GM21529 (cell line): ENCODE data around the gene ASB6.

ENCODE experiments used
- ATAC-seq: cut with Tn5 transposase; IDR thresholded peaks from one replicate; pipeline ENCODE4 v1.9.1; 2021; ENCODE audit not compliant: unreplicated experiment

ASB6 gene, protein sequence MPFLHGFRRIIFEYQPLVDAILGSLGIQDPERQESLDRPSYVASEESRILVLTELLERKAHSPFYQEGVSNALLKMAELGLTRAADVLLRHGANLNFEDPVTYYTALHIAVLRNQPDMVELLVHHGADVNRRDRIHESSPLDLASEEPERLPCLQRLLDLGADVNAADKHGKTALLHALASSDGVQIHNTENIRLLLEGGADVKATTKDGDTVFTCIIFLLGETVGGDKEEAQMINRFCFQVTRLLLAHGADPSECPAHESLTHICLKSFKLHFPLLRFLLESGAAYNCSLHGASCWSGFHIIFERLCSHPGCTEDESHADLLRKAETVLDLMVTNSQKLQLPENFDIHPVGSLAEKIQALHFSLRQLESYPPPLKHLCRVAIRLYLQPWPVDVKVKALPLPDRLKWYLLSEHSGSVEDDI

GRCh38 chr9:129641750-129642585, at the start of gene ASB6:
TSS of gene ASB6 (minus strand) at chr9:129642151. CDS start at chr9:129641999, 152 bp downstream.
- peak; percentile 89 for ATAC-seq

GRCh38 chr9:129688285-129689043, 46.5 kb upstream of the ASB6 start:
- ATAC-seq, result no peak

DNA sequence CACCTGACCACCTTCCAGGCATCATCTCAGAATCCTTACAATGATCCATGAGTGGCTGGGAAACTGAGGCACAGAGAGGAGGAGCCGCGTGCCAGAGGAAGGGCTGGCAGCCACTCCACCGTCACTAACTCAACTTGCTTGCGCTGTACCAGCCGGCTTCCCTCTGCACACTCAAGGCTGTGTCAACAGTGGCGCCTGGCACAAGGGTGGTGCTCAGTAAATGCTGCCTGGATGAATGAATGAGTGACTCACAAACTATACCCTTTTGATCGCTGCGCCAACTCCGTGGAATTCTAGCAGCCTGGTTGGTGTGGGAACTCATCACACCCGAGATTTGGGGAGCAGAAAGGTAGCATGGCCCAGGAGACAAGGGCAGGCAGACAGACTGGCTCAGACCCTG, 45.4 kb upstream of the ASB6 start:
- ATAC-seq, result no peak

- no peak for ATAC-seq
Measured at GRCh38 chr9:129686736-129687135, 44.8 kb upstream of the ASB6 start.

GRCh38 chr9:129685933-129686259, 43.9 kb upstream of the ASB6 start:
- no peak for ATAC-seq

DNA sequence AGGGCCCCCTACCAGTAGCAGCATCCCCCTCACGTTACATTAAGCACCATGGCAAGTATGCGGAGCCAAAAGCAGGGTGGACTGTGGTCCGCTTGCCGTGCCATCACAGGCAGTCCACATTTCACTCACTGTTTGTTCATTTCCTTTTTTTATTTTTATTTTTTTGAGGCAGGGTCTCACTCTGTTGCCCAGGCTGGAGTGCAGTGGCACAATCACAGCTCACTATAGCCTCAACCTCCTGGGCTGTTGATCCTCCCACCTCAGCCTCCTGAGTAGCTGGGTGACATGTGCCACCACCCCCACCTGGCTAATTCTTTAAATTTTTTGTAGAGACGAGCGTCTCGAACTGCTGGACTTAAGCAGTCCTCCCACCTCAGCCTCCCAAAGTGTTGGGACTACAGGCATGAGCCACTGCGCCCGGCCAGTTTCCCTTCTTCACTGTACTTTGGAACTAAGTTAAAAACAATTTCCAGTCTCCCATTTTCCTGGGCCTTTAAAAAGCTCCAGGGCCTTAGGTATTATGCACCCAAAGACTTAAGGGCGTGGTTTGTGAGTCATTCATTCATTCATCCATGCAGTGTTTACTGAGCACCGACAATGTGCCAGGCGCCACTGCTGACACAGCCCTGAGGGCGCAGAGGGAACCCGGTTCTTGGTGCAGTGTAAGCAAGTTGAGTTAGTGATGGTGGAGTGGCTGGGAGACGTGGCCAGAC, 43.4 kb upstream of the ASB6 start:
- no peak for ATAC-seq

GRCh38 chr9:129682381-129682780, 40.4 kb upstream of the ASB6 start:
- ATAC-seq, result no peak

DNA sequence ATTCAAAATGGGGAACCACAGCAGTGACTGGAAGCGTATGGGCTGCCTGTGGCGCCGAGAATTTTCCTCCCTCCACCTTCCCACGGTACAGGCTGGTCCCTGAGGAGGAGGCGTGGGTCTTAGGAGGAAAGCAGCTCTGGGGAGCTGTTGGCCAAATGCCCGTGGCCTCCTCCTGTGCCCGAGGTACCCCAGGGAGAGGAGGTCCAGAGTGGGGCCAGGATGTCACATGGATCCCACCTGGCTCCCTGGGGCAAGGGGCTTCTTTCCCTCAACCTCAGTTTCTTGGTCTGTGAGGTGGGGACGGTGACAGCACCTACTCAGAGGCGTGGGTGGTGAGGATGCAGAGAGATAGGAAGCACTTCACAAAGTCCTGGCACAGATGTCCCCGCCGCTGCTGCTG, 40.0 kb upstream of the ASB6 start:
- ATAC-seq, result no peak

DNA sequence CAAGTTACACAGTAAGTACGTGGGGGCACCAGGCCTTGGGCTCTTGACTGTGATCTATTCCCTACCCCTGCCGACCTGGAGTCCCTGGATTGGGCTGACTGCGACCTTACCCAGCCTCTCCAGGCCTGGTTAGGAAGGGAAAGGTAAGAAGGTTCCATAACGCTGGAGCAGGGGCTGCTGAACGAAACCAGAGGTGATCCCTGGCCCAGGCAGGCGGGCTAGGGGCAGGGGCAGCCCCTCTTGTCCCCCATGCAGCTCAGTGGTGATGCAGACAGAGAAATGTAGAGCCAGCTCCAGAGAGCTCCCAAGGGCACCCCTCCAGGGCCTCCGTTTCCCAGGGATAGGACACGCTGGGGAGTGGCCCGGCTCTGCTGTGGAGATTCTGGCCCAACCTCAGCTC, 37.6 kb upstream of the ASB6 start:
- ATAC-seq, result no peak

GRCh38 chr9:129678844-129679243, 36.9 kb upstream of the ASB6 start:
- no peak for ATAC-seq

GRCh38 chr9:129677456-129677855, 35.5 kb upstream of the ASB6 start:
- ATAC-seq, result no peak

DNA sequence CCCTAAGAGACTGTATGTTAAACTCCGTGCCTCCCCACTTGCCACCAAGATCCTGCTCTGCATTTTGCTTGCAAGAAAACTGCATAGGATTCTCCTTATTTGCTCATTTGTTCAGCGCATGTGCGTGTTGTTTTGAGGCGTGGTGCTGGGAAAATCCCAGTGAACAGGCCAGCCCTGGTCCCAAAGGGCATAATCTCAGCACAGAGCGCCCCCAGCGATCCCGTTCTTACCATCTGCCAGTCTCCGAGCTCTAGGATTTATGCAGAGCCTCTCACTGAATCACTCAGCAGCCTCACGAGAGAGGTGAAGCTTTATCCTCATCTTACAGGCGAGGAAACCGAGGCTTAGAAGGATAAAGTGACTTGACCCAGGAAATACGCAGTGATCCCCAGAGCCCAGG, 35.0 kb upstream of the ASB6 start:
- no peak for ATAC-seq

GRCh38 chr9:129676287-129676686, 34.3 kb upstream of the ASB6 start:
- ATAC-seq, result no peak

- no peak for ATAC-seq
Measured at GRCh38 chr9:129675620-129676019, 33.7 kb upstream of the ASB6 start.

GRCh38 chr9:129674229-129674628, 32.3 kb upstream of the ASB6 start:
- no peak for ATAC-seq

DNA sequence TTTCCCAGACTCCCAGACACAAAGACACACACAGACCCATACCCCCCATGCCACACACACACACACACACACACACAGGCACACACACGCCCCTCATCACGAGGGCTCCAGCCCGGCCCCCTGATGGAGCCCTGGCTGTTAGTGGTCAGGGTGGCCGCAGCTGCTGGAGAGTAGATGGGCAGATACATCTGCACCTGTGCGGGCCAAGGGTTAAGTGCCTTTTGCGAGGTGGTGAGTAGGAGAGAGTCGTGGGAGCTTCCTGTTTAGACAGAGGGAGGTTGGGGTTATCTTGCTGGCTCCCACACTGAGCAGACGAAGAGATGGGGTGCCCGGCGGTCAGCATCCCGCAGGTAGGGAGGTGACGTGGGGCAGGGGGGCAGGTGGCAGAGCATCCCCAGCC, 31.7 kb upstream of the ASB6 start:
- no peak for ATAC-seq

- ATAC-seq, result no peak
Measured at GRCh38 chr9:129672702-129673101, 30.8 kb upstream of the ASB6 start.

GRCh38 chr9:129671519-129671918, 29.6 kb upstream of the ASB6 start:
- ATAC-seq, result no peak

DNA sequence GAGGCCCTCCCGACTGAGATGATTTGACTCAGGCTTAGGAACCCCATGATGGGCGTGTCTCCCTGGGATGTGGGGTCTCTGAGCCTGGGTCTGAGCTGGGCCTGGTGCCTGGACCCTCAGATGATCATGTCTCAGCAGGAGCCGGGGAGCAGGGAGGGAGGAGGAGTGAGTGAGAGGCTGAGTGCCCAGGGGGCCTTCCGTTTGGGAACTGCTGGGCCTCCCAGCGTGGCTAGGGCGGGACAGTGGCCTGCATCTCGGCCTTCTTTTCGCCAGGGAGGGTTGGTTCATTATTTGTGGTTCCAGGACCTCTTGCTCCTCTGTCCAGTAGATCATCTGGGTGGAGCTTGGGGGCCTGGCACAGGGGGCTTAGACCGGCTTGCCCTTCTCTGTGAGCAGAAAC, 29.1 kb upstream of the ASB6 start:
- ATAC-seq, result no peak

- no peak for ATAC-seq
Measured at GRCh38 chr9:129669946-129670345, 28.0 kb upstream of the ASB6 start.

GRCh38 chr9:129669141-129669718, 27.3 kb upstream of the ASB6 start:
- no peak for ATAC-seq
